RWPE1 (cell line): ENCODE data around the gene GAL.

Experiments used
- CTCF ChIA-PET: fragments of 350-600 bp; sonication (Branson Sonifier 250); formaldehyde crosslinking; extraction: SDS; loops from one replicate; lab custom pipeline; 2021; lab: Yijun Ruan, JAX
- POLR2A ChIA-PET: fragments of 400-600 bp; formaldehyde crosslinking; extraction: SDS; loops from one replicate; lab custom pipeline; 2020; ENCODE audit warnings: antibody characterized with exemption; ENCODE audit not compliant: low non-redundant PET; lab: Yijun Ruan, JAX
- DNase-seq: peaks from one replicate; pipeline ENCODE4 v3.0.0; 2012; ENCODE audit warnings: low spot score
- H3K27ac ChIP-seq: fragments of 450-650 bp; 2 replicates; pipeline ENCODE4 v1.5.1; 2017
- CTCF ChIP-seq: fragments of 450-650 bp; conservative IDR thresholded peaks from 2 replicates; pipeline ENCODE4 v1.5.1; 2017; ENCODE audit warnings: low read depth, mild to moderate bottlenecking

The GAL gene

GRCh38 chr11:68653486-68654430, 30.6 kb upstream of the GAL start:
- CTCF ChIA-PET = no interaction called here
- DNase-seq = no peak
- no peak for TF ChIP-seq CTCF
- POLR2A ChIA-PET = no interaction called here
- no peak overlapping the region for H3K27ac ChIP-seq

- DNase-seq = no peak
- ChIA-PET CTCF (no interaction called here), POLR2A (interaction anchor here (0.6 kb wide), 1 partner anchor 36 kb away, joined by 3 read pairs; no protein-coding TSS in a partner anchor)
- TF ChIP-seq CTCF = no peak
- no peak overlapping the region for H3K27ac ChIP-seq
Measured at GRCh38 chr11:68654978-68655377, 29.4 kb upstream of the GAL start.

GRCh38 chr11:68655406-68655805, 28.9 kb upstream of the GAL start:
- TF ChIP-seq CTCF = no peak
- DNase-seq = no peak
- ChIA-PET POLR2A (no interaction called here), CTCF (no interaction called here)
- H3K27ac ChIP-seq = no peak overlapping the region

- H3K27ac ChIP-seq = no peak overlapping the region
- CTCF ChIA-PET = no interaction called here
- DNase-seq = no peak
- TF ChIP-seq CTCF = no peak
- POLR2A ChIA-PET = no interaction called here
Measured at GRCh38 chr11:68655806-68656205, 28.5 kb upstream of the GAL start.

GRCh38 chr11:68657021-68657780, 27.1 kb upstream of the GAL start:
- no peak for TF ChIP-seq CTCF
- DNase-seq = no peak
- ChIA-PET CTCF (interaction anchor here (0.7 kb wide), 1 partner anchor 635 kb away, joined by 3 read pairs; no protein-coding TSS in a partner anchor), POLR2A (no interaction called here)
- no peak overlapping the region for H3K27ac ChIP-seq

- no peak for DNase-seq
- no peak overlapping the region for H3K27ac ChIP-seq
- no peak for TF ChIP-seq CTCF
- POLR2A ChIA-PET = no interaction called here
- CTCF ChIA-PET = interaction anchor here (0.7 kb wide), 1 partner anchor 635 kb away, joined by 3 read pairs; no protein-coding TSS in a partner anchor
Measured at GRCh38 chr11:68658097-68658496, 26.2 kb upstream of the GAL start.
